Epithelial cell of esophagus (primary cell): Measurements from ENCODE around the gene KRTAP5-5.
"Not testable (repeated sequence)": the region's sequence is repeated elsewhere in the genome, so short reads cannot be mapped to it uniquely, and the experiment has no call there.

Source experiments
- DNase-seq: peaks from one replicate; pipeline ENCODE4 v3.0.0; 2010; ENCODE audit warnings: low read depth
- H3K4me3 ChIP-seq: 2 replicates; pipeline ENCODE4 v1.5.1; 2011; ENCODE audit warnings: mild to moderate bottlenecking, low read length, control low read depth
- TF ChIP-seq, protein P1 (sequence below): IDR thresholded peaks from 2 replicates; pipeline ENCODE4 v1.5.1; 2011; ENCODE audit warnings: low read depth, mild to moderate bottlenecking, low read length, control low read depth, inconsistent platforms; ENCODE audit not compliant: insufficient read depth; ENCODE audit errors: missing control alignments

Gene KRTAP5-5

DNA sequence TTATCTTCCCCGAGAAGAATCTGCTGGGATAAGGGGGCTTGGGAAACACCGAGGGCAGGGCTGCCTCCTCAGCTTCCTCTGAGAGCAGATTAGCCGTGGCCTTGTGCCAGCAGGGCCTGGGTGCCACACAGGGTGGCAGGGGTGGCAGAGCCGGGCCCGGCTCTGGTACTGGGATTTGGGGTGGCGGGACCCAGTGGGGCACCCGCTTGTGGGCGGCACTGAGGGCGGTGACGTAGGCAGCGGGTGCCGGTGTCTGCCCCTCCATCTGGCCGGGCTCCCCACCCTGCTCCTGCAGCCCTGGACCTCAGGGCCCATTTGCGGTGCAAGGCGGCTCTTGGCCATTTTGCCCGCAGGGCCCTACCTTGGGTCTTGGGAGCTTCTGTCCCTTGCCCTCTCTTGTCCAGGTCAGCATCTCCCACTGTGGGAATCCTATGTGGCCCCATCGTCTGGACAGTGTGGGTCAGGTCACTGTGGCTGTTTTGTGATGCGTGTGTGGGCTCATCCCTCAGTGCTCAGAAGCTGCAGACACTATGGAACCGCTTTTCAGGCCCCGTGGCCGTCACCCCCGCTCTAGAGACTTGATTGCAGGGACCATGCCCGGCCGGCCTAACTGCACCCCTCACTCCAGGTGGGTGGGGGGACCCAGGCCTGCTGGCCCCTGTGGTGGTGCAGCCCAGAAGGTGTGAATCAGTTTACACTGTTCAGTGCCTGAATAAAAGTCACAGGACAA, 37.7 kb downstream of the KRTAP5-5 start:
- no peak overlapping the region for H3K4me3 ChIP-seq
- TF ChIP-seq, protein P1, sequence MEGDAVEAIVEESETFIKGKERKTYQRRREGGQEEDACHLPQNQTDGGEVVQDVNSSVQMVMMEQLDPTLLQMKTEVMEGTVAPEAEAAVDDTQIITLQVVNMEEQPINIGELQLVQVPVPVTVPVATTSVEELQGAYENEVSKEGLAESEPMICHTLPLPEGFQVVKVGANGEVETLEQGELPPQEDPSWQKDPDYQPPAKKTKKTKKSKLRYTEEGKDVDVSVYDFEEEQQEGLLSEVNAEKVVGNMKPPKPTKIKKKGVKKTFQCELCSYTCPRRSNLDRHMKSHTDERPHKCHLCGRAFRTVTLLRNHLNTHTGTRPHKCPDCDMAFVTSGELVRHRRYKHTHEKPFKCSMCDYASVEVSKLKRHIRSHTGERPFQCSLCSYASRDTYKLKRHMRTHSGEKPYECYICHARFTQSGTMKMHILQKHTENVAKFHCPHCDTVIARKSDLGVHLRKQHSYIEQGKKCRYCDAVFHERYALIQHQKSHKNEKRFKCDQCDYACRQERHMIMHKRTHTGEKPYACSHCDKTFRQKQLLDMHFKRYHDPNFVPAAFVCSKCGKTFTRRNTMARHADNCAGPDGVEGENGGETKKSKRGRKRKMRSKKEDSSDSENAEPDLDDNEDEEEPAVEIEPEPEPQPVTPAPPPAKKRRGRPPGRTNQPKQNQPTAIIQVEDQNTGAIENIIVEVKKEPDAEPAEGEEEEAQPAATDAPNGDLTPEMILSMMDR: no peak
- DNase-seq: no peak

DNA sequence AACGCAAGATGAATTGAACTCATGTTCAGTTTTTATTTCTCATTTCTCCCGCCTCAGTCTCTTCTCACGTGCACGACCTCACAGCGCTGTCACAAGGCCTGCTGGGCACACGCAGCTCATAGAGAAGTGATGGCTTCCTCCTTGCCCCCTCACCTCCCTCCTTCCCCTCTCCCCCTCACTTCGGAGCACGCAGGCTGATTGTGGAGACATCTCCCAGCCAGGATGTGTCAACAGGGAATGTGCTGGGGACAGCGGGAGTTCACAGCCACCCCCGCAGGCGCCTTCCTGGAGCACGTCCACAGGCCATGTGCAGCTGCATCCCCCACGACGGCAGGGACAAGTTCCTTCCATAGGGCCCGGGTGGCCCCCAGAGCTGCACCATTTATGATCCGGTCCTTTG, 38.3 kb downstream of the KRTAP5-5 start:
- TF ChIP-seq, protein P1: no peak

DNA sequence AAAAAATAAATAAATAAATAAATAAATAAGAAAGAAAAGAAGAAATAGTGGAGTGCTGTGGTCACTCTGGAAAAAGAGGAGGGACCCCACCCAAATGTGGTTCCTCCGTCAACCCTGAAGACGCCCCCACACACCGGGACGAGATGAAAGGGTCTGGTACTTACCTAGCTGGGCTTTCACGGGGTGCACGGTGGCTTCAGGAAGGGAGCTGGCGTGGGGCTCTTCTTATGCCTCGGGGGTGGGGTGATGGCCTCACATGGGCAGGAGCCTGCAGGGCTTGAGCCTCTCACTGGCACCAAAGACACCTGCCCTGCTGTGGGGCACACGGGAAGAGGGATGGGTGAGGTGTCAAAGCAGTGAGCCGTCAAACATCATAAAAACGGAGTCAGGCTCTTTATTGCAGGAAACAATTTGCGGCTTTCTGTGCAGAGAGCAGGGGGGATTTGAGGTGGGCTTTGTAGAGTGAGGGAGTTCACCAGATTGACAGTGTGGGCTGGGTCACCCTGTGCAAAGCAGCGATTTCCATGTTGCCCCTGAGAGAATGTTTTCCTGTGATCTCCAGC, 39.4 kb downstream of the KRTAP5-5 start:
- no peak for DNase-seq
- H3K4me3 ChIP-seq: no peak overlapping the region
- TF ChIP-seq, protein P1: no peak

More for the DNA sequence above, 38.3 kb downstream of the KRTAP5-5 start:
- DNase-seq: no peak
- H3K4me3 ChIP-seq: no peak overlapping the region

DNA sequence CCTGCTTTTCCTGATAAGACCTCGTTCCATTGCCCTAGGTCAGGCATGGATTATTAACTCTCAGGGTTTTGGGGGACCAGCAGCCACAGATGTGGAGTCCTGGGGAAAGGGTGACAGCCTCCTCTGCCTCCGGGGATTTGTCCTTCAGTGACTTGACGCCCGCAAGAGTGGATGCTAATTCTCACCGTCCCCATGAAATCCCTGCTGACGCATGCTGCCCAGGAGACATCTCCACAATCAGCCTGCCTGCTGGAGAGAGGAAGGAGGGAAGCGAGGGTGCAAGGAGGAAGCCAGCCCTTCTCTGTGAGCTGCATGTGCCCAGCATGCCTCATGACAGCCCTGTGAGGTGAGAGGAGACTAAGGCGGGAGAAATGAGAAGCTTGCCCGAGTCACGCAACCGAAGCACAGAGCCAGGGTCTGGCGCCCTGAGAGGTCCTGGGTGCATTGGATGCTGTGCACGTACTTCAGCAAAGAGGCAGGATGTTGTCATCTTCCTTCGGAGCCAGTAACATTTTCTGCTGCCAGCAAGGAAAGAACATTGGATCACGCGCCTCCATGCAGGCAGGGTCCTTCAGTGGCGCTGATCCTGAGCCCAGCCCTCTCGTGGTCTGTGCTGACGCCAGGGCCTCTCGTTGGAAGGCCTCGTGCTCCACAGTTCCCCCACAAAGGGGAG, 40.1 kb downstream of the KRTAP5-5 start:
- TF ChIP-seq, protein P1: no peak
- H3K4me3 ChIP-seq: no peak overlapping the region
- no peak for DNase-seq

DNA sequence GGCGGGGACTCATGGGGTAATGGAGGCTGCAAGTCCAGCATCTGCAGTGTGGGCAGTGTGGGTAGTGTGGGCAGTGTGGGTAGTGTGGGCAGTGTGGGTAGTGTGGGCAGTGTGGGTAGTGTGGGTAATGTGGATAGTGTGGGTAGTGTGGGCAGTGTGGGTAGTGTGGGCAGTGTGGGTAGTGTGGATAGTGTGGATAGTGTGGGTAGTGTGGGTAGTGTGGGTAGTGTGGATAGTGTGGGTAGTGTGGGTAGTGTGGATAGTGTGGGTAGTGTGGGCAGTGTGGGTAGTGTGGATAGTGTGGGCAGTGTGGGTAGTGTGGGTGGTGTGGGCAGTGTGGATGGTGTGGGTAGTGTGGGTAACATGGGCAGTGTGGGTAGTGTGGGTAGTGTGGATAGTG, 40.9 kb downstream of the KRTAP5-5 start:
- DNase-seq, H3K4me3 ChIP-seq: not testable (repeated sequence)

DNA sequence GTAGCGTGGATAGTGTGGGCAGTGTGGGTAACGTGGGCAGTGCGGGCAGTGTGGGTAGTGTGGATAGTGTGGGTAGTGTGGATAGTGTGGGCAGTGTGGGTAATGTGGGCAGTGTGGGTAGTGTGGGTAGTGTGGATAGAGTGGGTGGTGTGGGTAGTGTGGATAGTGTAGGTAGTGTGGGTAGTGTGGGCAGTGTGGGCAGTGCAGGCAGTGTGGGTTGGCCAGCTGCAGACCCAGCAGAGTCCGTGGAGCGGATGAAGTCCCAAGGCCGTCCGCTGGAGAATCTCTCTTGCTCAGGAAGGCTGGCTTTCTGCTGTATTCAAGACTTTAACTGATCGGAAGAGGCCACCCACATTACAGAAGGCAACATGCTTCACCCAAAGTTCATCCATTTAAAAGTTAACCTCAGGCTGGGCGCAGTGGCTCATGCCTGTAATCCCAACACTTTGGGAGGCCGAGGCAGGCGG, 41.4 kb downstream of the KRTAP5-5 start:
- TF ChIP-seq, protein P1: no peak
- H3K4me3 ChIP-seq: no peak overlapping the region
- no peak for DNase-seq

DNA sequence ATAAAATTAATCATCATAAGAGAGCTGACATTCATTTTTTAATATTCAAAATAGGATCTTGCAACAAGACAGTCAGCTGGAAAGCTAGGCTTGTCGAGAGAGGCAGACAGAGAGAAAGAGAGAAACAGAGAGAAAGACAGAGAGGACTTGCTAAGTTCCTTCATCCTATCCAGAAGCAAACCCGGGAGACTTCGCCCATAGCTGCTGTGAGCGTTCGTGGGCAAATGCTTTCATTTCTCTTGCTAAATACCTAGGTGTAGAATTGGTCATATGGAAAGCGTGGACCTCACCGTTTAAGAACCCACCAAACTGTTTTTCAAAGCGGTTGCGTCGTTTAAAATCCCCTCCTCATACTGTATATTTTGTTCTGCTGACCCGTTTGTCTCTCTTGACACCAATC, 42.1 kb downstream of the KRTAP5-5 start:
- DNase-seq: no peak
- no peak overlapping the region for H3K4me3 ChIP-seq
- TF ChIP-seq, protein P1: no peak
